GM12878 (cell line): Measurements from ENCODE around the gene GOLGA6L7.
"Not testable (repeated sequence)": the region's sequence is repeated elsewhere in the genome, so short reads cannot be mapped to it uniquely, and the experiment has no call there.

Experiments used
- BRCA1 ChIP-seq: IDR thresholded peaks from 2 replicates; pipeline ENCODE4 v1.6.1; 2011; ENCODE audit warnings: low read depth, low read length, improper control_type of control experiment
- CHD1 ChIP-seq: IDR thresholded peaks from 2 replicates; pipeline ENCODE4 v1.6.1; 2012; ENCODE audit warnings: low read depth, low read length, improper control_type of control experiment
- CHD4 ChIP-seq: fragments of 200-600 bp; sonication (generic); IDR thresholded peaks from 2 replicates; pipeline ENCODE4 v1.6.1; 2016; ENCODE audit warnings: mild to moderate bottlenecking
- FOS ChIP-seq: IDR thresholded peaks from 3 replicates; pipeline ENCODE4 v1.6.1; 2011; ENCODE audit warnings: borderline replicate concordance; ENCODE audit not compliant: insufficient read length; ENCODE audit errors: extremely low read depth
- KDM1A ChIP-seq: fragments of 200-600 bp; sonication (generic); IDR thresholded peaks from 2 replicates; pipeline ENCODE4 v1.6.1; 2016; ENCODE audit warnings: borderline replicate concordance
- NR2C2 ChIP-seq: IDR thresholded peaks from 2 replicates; pipeline ENCODE4 v1.6.1; 2011; ENCODE audit warnings: borderline replicate concordance, low read depth; ENCODE audit not compliant: control insufficient read depth, insufficient read length
- POLR2AphosphoS5 ChIP-seq: IDR thresholded peaks from 2 replicates; pipeline ENCODE4 v1.6.1; 2011; ENCODE audit warnings: mild to moderate bottlenecking, low read length, inconsistent platforms
- STAT3 ChIP-seq: IDR thresholded peaks from 2 replicates; pipeline ENCODE4 v1.6.1; 2011; ENCODE audit warnings: low read depth, low read length, improper control_type of control experiment
- TF ChIP-seq, protein P1 (sequence below): fragments of 150-350 bp; IDR thresholded peaks from 2 replicates; pipeline ENCODE4 v1.6.1; 2014; ENCODE audit warnings: mild to moderate bottlenecking, low read depth, low read length
- TF ChIP-seq, protein P2 (sequence below), 3 experiments: IDR thresholded peaks in 2 of 3; conservative IDR thresholded peaks in 1 of 3; 2 replicates each; pipeline ENCODE4 v1.5.1; 2011; ENCODE audit warnings: low read depth in 3 of 3, low read length in 3 of 3, mild to moderate bottlenecking in 3 of 3, control low read depth in 2 of 3, moderate library complexity in 2 of 3, inconsistent platforms in 1 of 3, mixed read lengths in 1 of 3; ENCODE audit not compliant: control insufficient read depth in 2 of 3, insufficient read depth in 1 of 3; ENCODE audit errors: extremely low read depth in 1 of 3

DNA sequence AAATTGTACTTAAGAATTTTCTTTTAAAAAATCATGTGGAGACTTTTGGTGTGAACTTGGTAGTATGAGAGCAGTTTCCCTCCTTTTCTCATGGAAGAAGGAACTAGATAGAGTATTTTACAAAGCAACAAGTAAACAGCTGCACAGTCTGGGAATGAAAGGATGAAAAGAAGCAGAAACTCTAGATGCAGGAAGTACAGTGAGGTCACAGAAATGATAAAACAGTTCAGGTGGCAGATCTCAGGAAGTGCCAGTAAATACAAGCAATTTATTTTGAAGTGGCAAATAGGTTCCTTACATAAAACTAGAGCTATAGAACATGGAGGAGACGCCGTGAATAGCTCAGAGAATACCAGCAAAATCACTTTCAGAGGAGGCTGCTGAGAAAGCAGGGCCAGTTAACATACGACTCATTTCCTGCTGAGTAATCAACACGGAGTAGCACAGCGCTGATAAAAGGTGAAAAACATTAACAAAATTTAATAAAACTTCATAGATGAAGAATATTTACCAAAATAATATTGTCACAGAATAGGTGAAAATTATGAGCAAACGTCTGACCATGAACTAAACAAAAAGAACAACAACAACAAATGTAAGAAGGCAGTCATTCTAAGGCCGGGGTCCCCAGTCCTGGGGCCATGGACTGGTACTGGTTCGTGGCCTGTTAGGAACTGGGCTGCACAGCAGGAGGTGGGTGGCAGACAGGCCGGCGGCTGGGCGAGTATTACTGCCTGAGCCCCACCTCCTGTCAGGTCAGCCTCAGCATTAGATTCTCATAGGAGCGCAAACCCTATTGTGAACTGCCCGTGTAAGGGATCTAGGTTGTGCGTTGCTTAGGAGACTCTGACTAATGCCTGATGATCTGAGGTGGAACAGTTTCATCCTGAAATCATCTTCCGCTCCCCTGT, 29.2 kb downstream of the GOLGA6L7 start:
- not testable (repeated sequence) for TF ChIP-seq NR2C2, CHD1, POLR2AphosphoS5, CHD4, KDM1A, BRCA1, STAT3, FOS
- TF ChIP-seq, protein P1, sequence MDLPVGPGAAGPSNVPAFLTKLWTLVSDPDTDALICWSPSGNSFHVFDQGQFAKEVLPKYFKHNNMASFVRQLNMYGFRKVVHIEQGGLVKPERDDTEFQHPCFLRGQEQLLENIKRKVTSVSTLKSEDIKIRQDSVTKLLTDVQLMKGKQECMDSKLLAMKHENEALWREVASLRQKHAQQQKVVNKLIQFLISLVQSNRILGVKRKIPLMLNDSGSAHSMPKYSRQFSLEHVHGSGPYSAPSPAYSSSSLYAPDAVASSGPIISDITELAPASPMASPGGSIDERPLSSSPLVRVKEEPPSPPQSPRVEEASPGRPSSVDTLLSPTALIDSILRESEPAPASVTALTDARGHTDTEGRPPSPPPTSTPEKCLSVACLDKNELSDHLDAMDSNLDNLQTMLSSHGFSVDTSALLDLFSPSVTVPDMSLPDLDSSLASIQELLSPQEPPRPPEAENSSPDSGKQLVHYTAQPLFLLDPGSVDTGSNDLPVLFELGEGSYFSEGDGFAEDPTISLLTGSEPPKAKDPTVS, result not testable (repeated sequence)
- TF ChIP-seq, protein P2, sequence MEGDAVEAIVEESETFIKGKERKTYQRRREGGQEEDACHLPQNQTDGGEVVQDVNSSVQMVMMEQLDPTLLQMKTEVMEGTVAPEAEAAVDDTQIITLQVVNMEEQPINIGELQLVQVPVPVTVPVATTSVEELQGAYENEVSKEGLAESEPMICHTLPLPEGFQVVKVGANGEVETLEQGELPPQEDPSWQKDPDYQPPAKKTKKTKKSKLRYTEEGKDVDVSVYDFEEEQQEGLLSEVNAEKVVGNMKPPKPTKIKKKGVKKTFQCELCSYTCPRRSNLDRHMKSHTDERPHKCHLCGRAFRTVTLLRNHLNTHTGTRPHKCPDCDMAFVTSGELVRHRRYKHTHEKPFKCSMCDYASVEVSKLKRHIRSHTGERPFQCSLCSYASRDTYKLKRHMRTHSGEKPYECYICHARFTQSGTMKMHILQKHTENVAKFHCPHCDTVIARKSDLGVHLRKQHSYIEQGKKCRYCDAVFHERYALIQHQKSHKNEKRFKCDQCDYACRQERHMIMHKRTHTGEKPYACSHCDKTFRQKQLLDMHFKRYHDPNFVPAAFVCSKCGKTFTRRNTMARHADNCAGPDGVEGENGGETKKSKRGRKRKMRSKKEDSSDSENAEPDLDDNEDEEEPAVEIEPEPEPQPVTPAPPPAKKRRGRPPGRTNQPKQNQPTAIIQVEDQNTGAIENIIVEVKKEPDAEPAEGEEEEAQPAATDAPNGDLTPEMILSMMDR (IDR thresholded peaks at IDR 0.05 in 2 of 3, conservative IDR thresholded peaks at IDR 0.05 in 1 of 3; ENCODE audit: control insufficient read depth in 2 of 3, extremely low read depth in 1 of 3, insufficient read depth in 1 of 3, low read depth in 3 of 3, low read length in 3 of 3), result not testable (repeated sequence)
